GM23338 (cell line): ENCODE results near the gene RPUSD1. TPM values are rescaled to one million over a fixed set of nuclear protein-coding genes. Genes with fewer than 3 reads are reported as not detected.

ENCODE experiments used
- ATAC-seq: fragments of 200-7000 bp; cut with Tn5 transposase; 3 replicates; pipeline ENCODE4 v1.9.1; 2020
- DNase-seq: peaks from one replicate; pipeline ENCODE4 v3.0.0-alpha.2; 2015; ENCODE audit warnings: low spot score
- H2AFZ ChIP-seq: fragments of 200-600 bp; sonication (generic); 2 replicates; pipeline ENCODE4 v1.8.0; 2016; ENCODE audit warnings: antibody characterized with exemption, mild to moderate bottlenecking, moderate library complexity
- H3F3A ChIP-seq: fragments of 200-600 bp; sonication (generic); replicated peaks from 2 replicates; pipeline ENCODE4 v1.8.0; 2017; ENCODE audit warnings: antibody characterized with exemption, mixed run types, low read depth
- H3K27ac ChIP-seq: fragments of 200-600 bp; sonication (generic); 2 replicates; pipeline ENCODE4 v1.6.1; 2016; ENCODE audit warnings: low read depth
- H3K27me3 ChIP-seq: fragments of 200-600 bp; sonication (generic); 2 replicates; pipeline ENCODE4 v1.8.0; 2016; ENCODE audit warnings: mild to moderate bottlenecking, mixed run types, moderate library complexity; ENCODE audit not compliant: insufficient read depth
- H3K36me3 ChIP-seq: fragments of 200-600 bp; sonication (generic); 2 replicates; pipeline ENCODE4 v1.8.0; 2016; ENCODE audit warnings: mild to moderate bottlenecking; ENCODE audit not compliant: insufficient read depth
- H3K4me1 ChIP-seq: fragments of 200-600 bp; sonication (generic); 2 replicates; pipeline ENCODE4 v1.8.0; 2016; ENCODE audit warnings: mild to moderate bottlenecking, moderate library complexity; ENCODE audit not compliant: insufficient read depth
- H3K4me2 ChIP-seq: fragments of 200-600 bp; sonication (generic); 2 replicates; pipeline ENCODE4 v1.7.1; 2017; ENCODE audit warnings: mixed run types
- H3K4me3 ChIP-seq: fragments of 200-600 bp; sonication (generic); 2 replicates; pipeline ENCODE4 v1.6.1; 2016; ENCODE audit warnings: mixed run types
- H3K79me2 ChIP-seq: fragments of 200-600 bp; sonication (generic); replicated peaks from 2 replicates; pipeline ENCODE4 v1.8.0; 2017; ENCODE audit warnings: mild to moderate bottlenecking; ENCODE audit not compliant: insufficient read depth
- H3K9me2 ChIP-seq: fragments of 200-600 bp; sonication (generic); 2 replicates; pipeline ENCODE4 v1.8.0; 2017; ENCODE audit not compliant: insufficient read depth
- H4K20me1 ChIP-seq: fragments of 200-600 bp; sonication (generic); replicated peaks from 2 replicates; pipeline ENCODE4 v1.8.0; 2017; ENCODE audit warnings: mild to moderate bottlenecking; ENCODE audit not compliant: insufficient read depth
- H3K27ac Mint-ChIP-seq: 2 replicates; pipeline ENCODE4 v1.8.0; 2020; ENCODE audit warnings: inconsistent platforms, mild to moderate bottlenecking, moderate library complexity, mixed read lengths
- H3K27me3 Mint-ChIP-seq: 3 replicates; pipeline ENCODE4 v1.8.0; 2022; ENCODE audit warnings: low read depth, mild to moderate bottlenecking, moderate library complexity, mixed read lengths, inconsistent platforms; ENCODE audit not compliant: insufficient read depth, poor library complexity
- H3K36me3 Mint-ChIP-seq: 3 replicates; pipeline ENCODE4 v1.8.0; 2021; ENCODE audit warnings: low read depth, mild to moderate bottlenecking, inconsistent platforms, moderate library complexity, mixed read lengths
- H3K4me1 Mint-ChIP-seq: 3 replicates; pipeline ENCODE4 v1.8.0; 2020; ENCODE audit warnings: mild to moderate bottlenecking, inconsistent platforms, mixed read lengths
- H3K4me3 Mint-ChIP-seq: 3 replicates; pipeline ENCODE4 v1.8.0; 2021; ENCODE audit warnings: moderate library complexity, mild to moderate bottlenecking, inconsistent platforms, mixed read lengths
- H3K9me3 Mint-ChIP-seq: 3 replicates; pipeline ENCODE4 v1.8.0; 2020; ENCODE audit warnings: moderate library complexity, mild to moderate bottlenecking, inconsistent platforms, mixed read lengths
- CREB1 ChIP-seq: fragments of 250-450 bp; sonication (Bioruptor Pico); IDR thresholded peaks from 2 replicates; pipeline ENCODE4 v1.5.0; 2020; ENCODE audit warnings: low read depth, mild to moderate bottlenecking, moderate library complexity
- CTCF ChIP-seq, 2 experiments: fragments of 200-600 bp in 1 of 2; sonication (generic) in 1 of 2; conservative IDR thresholded peaks; 2 replicates each; pipeline versions ENCODE4 v1.5.1 to v1.6.1; 2016 to 2017; ENCODE audit warnings: antibody characterized with exemption in 2 of 2, low read depth in 2 of 2, mild to moderate bottlenecking in 2 of 2, moderate library complexity in 1 of 2
- EZH2phosphoT487 ChIP-seq: fragments of 200-600 bp; sonication (generic); IDR thresholded peaks from one replicate; pipeline ENCODE4 v1.8.1; 2018; ENCODE audit warnings: antibody characterized with exemption; ENCODE audit not compliant: unreplicated experiment
- JUNB ChIP-seq: IDR thresholded peaks from one replicate; pipeline ENCODE4 v1.6.1; 2016; ENCODE audit warnings: antibody characterized with exemption; ENCODE audit not compliant: unreplicated experiment
- POLR2AphosphoS5 ChIP-seq: IDR thresholded peaks from 2 replicates; pipeline ENCODE4 v1.6.1; 2016; ENCODE audit warnings: antibody characterized with exemption, low read depth
- STAT1 ChIP-seq: IDR thresholded peaks from one replicate; pipeline ENCODE4 v1.6.1; 2016; ENCODE audit warnings: antibody characterized with exemption; ENCODE audit not compliant: unreplicated experiment
- ZNF114 ChIP-seq: fragments of 250-450 bp; sonication (Bioruptor Pico); IDR thresholded peaks from 2 replicates; pipeline ENCODE4 v1.5.0; 2020; ENCODE audit warnings: mild to moderate bottlenecking, moderate library complexity
- ZNF331 ChIP-seq: fragments of 250-450 bp; sonication (Bioruptor Pico); IDR thresholded peaks from 2 replicates; pipeline ENCODE4 v1.5.0; 2020; ENCODE audit warnings: low read depth, mild to moderate bottlenecking, moderate library complexity
- ZNF462 ChIP-seq: fragments of 250-450 bp; sonication (Bioruptor Pico); IDR thresholded peaks from 2 replicates; pipeline ENCODE4 v1.5.0; 2020; ENCODE audit warnings: mild to moderate bottlenecking, moderate library complexity
- polyA plus RNA-seq: library from polyadenylated mRNA; unstranded; fragments of >200 nt; fragmentation: Nextera tagmentation; extraction: Ambion mirVana; gene quantifications from 2 replicates; pipeline ENCODE4 v1.2.1, GENCODE V29; 2016
- total RNA-seq: library from RNA; depleted of rRNA; stranded (reverse); fragments of >200 nt; shearing (Covaris generic); gene quantifications from 2 replicates; pipeline ENCODE4 v1.2.3, GENCODE V29; 2014
- TF ChIP-seq, protein P1 (sequence below): IDR thresholded peaks from one replicate; pipeline ENCODE4 v1.6.1; 2018; ENCODE audit warnings: antibody characterized with exemption; ENCODE audit not compliant: unreplicated experiment

Gene RPUSD1
- total and polyA plus RNA-seq, 2 experiments from 2014 or later: 19.1 to 79.5 TPM

DNA sequence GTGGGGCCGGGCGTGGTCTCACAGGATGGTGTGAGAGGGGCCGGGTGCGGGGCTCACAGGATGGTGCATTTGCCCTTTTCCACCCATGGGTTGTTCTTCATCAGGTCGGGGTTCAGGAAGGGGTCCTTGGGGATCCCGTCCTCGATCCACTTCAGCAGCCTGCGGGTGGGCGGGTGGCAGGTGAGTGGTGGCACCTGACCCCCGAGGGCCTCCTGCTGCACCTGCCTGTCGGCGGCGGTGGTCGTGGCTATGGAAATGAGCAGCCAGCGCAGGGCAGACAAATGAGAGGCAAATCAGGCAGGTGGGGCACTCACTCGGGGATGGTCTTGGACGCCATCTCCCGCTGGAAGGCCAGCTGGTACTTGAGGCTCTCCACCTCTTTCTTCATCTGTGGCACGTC, 10.5 kb upstream of the RPUSD1 start:
- Histone ChIP-seq H3K27me3 (peaks cover 30% of the 10 kb centered on the region), H3K4me3 (no peak overlapping the region), H3K36me3 (no peaks in the 10 kb centered on the region), H3F3A (no peaks in the 10 kb centered on the region), H4K20me1 (peaks cover 4% of the 10 kb centered on the region; the same call in 1 of the 2 replicates), H3K4me1 (peaks cover 3% of the 10 kb centered on the region; the same call in 1 of the 2 replicates), H3K79me2 (no peaks in the 10 kb centered on the region), H3K27ac (no peak overlapping the region), H2AFZ (no peak overlapping the region), H3K4me2 (no peak overlapping the region), H3K9me2 (no peaks in the 10 kb centered on the region)
- Mint-ChIP-seq H3K36me3 (peaks cover 23% of the 10 kb centered on the region; the same call in 2 of the 3 replicates), H3K9me3 (no peaks in the 10 kb centered on the region; the same call in 1 of the 3 replicates), H3K27me3 (peaks cover 24% of the 10 kb centered on the region), H3K27ac (no peak overlapping the region), H3K4me1 (no peaks in the 10 kb centered on the region), H3K4me3 (no peak overlapping the region)
- ATAC-seq: no peak
- no peak for TF ChIP-seq CTCF (conservative IDR thresholded peaks at IDR 0.05; ENCODE audit: low read depth in 2 of 2)
- no peak for TF ChIP-seq JUNB
- no peak for TF ChIP-seq ZNF114 (CRISPR knock-in tag)
- TF ChIP-seq CREB1 (CRISPR knock-in tag): no peak
- no peak for DNase-seq

DNA sequence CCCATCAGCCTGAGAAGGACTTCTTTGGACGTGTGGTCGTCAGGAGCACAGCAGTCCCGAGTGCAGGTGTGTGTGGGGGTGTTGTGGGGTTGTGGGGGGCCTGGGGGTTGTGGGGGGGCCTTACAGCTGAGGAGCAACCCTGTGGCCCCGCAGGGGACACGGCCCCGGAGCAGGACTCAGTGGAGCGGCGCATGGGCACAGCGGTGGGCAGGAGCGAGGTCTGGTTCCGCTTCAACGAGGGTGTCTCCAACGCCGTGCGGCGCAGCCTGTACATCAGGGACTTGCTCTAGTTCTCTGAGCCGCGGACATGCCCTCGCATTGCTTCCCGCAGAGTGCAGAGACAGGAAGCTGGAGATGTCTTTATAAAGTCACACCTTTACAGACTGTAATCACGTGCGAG, 9.5 kb upstream of the RPUSD1 start:
- Mint-ChIP-seq H3K27me3 (peaks cover 24% of the 10 kb centered on the region), H3K27ac (no peak overlapping the region), H3K9me3 (no peaks in the 10 kb centered on the region; the same call in 1 of the 3 replicates), H3K36me3 (peaks cover 23% of the 10 kb centered on the region; the same call in 2 of the 3 replicates), H3K4me1 (no peaks in the 10 kb centered on the region), H3K4me3 (no peak overlapping the region)
- Histone ChIP-seq H3K27ac (no peak overlapping the region), H3K9me2 (no peaks in the 10 kb centered on the region), H3K27me3 (peaks cover 20% of the 10 kb centered on the region), H3K79me2 (no peaks in the 10 kb centered on the region), H4K20me1 (peaks cover 4% of the 10 kb centered on the region; the same call in 1 of the 2 replicates), H2AFZ (no peak overlapping the region), H3K36me3 (no peaks in the 10 kb centered on the region), H3K4me2 (no peak overlapping the region), H3K4me3 (no peak overlapping the region), H3K4me1 (peaks cover 3% of the 10 kb centered on the region; the same call in 1 of the 2 replicates), H3F3A (no peaks in the 10 kb centered on the region)
- ATAC-seq: no peak
- DNase-seq: no peak
- TF ChIP-seq, protein P1, sequence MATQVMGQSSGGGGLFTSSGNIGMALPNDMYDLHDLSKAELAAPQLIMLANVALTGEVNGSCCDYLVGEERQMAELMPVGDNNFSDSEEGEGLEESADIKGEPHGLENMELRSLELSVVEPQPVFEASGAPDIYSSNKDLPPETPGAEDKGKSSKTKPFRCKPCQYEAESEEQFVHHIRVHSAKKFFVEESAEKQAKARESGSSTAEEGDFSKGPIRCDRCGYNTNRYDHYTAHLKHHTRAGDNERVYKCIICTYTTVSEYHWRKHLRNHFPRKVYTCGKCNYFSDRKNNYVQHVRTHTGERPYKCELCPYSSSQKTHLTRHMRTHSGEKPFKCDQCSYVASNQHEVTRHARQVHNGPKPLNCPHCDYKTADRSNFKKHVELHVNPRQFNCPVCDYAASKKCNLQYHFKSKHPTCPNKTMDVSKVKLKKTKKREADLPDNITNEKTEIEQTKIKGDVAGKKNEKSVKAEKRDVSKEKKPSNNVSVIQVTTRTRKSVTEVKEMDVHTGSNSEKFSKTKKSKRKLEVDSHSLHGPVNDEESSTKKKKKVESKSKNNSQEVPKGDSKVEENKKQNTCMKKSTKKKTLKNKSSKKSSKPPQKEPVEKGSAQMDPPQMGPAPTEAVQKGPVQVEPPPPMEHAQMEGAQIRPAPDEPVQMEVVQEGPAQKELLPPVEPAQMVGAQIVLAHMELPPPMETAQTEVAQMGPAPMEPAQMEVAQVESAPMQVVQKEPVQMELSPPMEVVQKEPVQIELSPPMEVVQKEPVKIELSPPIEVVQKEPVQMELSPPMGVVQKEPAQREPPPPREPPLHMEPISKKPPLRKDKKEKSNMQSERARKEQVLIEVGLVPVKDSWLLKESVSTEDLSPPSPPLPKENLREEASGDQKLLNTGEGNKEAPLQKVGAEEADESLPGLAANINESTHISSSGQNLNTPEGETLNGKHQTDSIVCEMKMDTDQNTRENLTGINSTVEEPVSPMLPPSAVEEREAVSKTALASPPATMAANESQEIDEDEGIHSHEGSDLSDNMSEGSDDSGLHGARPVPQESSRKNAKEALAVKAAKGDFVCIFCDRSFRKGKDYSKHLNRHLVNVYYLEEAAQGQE: no peak
- TF ChIP-seq ZNF114 (CRISPR knock-in tag): no peak
- no peak for TF ChIP-seq ZNF331
- TF ChIP-seq POLR2AphosphoS5: no peak
- TF ChIP-seq STAT1: no peak
- TF ChIP-seq ZNF462 (CRISPR knock-in tag): no peak
- TF ChIP-seq JUNB: no peak
- no peak for TF ChIP-seq EZH2phosphoT487
